ENCODE measurements around the gene VAV2. TPM values are rescaled to one million over a fixed set of nuclear protein-coding genes. Genes with fewer than 3 reads are reported as not detected.

VAV2 gene
- total RNA-seq, 1 experiment from 2014 or later, result 9.7 TPM

DNA sequence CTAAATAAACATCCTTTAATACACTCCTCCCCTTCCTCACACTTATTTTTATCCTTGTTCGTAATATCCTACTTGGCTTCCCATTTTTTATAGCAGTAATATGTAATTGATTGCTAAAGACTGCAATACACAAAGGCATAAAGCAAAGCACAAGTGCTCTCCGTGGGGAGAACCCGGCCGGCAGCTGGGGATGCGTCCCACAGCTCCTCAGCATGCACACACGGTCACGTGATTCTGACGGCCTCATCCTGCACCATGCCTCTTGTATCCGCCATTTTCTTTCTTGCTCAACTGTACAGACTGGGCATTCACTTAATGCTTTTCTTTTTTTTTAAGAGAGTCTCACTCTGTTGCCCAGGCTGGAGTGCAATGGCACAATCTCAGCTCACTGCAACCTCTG is 36.0 kb upstream of the VAV2 start:
- ChIA-PET POLR2A (ENCODE audit: unreplicated experiment) (no interaction called here), CTCF (no interaction called here)
- ATAC-seq (no peak), DNase-seq (no peak)
- no peaks in the 10 kb centered on the region for H3K79me2 ChIP-seq (ENCODE audit: low read length)
- H3K27ac ChIP-seq (ENCODE audit: low read length), result no peak overlapping the region
- intact Hi-C loops (cut with micrococcal nuclease), result no loop called here
- no peaks in the 10 kb centered on the region; the same call in 1 of the 2 replicates for H3K36me3 ChIP-seq (ENCODE audit: low read depth, low read length)
- H3K9me2 ChIP-seq (replicated peaks; ENCODE audit: low read length), result no peaks in the 10 kb centered on the region
- no peak overlapping the region for H2AFZ ChIP-seq (ENCODE audit: low read length)
- H3K9me3 ChIP-seq (ENCODE audit: low read length), result no peaks in the 10 kb centered on the region
- no TSS peak for BruUV-seq (replicated peaks)
- TF ChIP-seq, protein P1, sequence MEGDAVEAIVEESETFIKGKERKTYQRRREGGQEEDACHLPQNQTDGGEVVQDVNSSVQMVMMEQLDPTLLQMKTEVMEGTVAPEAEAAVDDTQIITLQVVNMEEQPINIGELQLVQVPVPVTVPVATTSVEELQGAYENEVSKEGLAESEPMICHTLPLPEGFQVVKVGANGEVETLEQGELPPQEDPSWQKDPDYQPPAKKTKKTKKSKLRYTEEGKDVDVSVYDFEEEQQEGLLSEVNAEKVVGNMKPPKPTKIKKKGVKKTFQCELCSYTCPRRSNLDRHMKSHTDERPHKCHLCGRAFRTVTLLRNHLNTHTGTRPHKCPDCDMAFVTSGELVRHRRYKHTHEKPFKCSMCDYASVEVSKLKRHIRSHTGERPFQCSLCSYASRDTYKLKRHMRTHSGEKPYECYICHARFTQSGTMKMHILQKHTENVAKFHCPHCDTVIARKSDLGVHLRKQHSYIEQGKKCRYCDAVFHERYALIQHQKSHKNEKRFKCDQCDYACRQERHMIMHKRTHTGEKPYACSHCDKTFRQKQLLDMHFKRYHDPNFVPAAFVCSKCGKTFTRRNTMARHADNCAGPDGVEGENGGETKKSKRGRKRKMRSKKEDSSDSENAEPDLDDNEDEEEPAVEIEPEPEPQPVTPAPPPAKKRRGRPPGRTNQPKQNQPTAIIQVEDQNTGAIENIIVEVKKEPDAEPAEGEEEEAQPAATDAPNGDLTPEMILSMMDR (conservative IDR thresholded peaks at IDR 0.05; ENCODE audit: low read depth, low read length), result no peak
- TF ChIP-seq EZH2phosphoT487 (IDR thresholded peaks at IDR 0.05; ENCODE audit: borderline replicate concordance, low read length), result no peak
- no peak for TF ChIP-seq EZH2 (IDR thresholded peaks at IDR 0.05; ENCODE audit: low read length, unreplicated experiment)
- H3F3A ChIP-seq (ENCODE audit: low read length, unreplicated experiment), result no peaks in the 10 kb centered on the region
- H3K27me3 ChIP-seq (ENCODE audit: low read length), result no peaks in the 10 kb centered on the region
- no peak overlapping the region for H3K4me2 ChIP-seq (ENCODE audit: low read length)
- H3K9ac ChIP-seq (ENCODE audit: low read length), result no peak overlapping the region
- H4K20me1 ChIP-seq (ENCODE audit: low read length), result no peaks in the 10 kb centered on the region
- H3K4me1 ChIP-seq (ENCODE audit: insufficient read depth, low read length), result peaks cover 4% of the 10 kb centered on the region
- no peak overlapping the region for H3K4me3 ChIP-seq (ENCODE audit: low read length)

DNA sequence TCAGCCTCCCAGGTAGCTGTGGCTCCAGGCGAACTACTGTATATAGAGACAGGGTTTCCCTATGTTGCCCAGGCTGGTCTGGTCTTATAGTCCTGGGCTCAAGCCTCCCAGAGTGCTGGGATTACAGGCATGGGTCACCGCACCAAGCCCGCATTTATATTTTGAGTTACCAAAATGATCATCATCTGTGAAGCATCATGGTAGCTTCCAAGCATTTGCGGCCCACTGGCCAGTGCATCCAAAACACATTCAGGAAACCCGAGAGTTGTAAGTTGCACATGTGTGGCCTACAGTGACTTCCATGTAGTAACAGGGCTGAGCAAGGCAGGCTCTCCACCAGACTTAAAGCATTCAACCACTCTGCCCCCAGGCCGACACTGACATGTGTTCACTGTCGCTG is 35.4 kb upstream of the VAV2 start:
- Histone ChIP-seq H3K79me2 (ENCODE audit: low read length) (no peaks in the 10 kb centered on the region), H3K9me3 (ENCODE audit: low read length) (no peaks in the 10 kb centered on the region), H3K4me3 (ENCODE audit: low read length) (no peak overlapping the region), H3K4me2 (ENCODE audit: low read length) (no peak overlapping the region), H3F3A (ENCODE audit: low read length, unreplicated experiment) (no peaks in the 10 kb centered on the region), H4K20me1 (ENCODE audit: low read length) (no peaks in the 10 kb centered on the region), H3K36me3 (ENCODE audit: low read depth, low read length) (no peaks in the 10 kb centered on the region), H3K4me1 (ENCODE audit: insufficient read depth, low read length) (peaks cover 4% of the 10 kb centered on the region), H2AFZ (ENCODE audit: low read length) (no peak overlapping the region), H3K27me3 (ENCODE audit: low read length) (no peaks in the 10 kb centered on the region), H3K9ac (ENCODE audit: low read length) (no peak overlapping the region), H3K9me2 (replicated peaks; ENCODE audit: low read length) (no peaks in the 10 kb centered on the region), H3K27ac (ENCODE audit: low read length) (no peak overlapping the region)
- no TSS peak for BruUV-seq (replicated peaks)
- no peak for ATAC-seq
- TF ChIP-seq EZH2 (IDR thresholded peaks at IDR 0.05; ENCODE audit: low read length, unreplicated experiment) (no peak), EZH2phosphoT487 (IDR thresholded peaks at IDR 0.05; ENCODE audit: borderline replicate concordance, low read length) (no peak)
- TF ChIP-seq, protein P1 (conservative IDR thresholded peaks at IDR 0.05; ENCODE audit: low read depth, low read length), result no peak
- ChIA-PET CTCF (no interaction called here), POLR2A (ENCODE audit: unreplicated experiment) (no interaction called here)
- no peak for DNase-seq
- intact Hi-C loops (cut with micrococcal nuclease), result no loop called here

DNA sequence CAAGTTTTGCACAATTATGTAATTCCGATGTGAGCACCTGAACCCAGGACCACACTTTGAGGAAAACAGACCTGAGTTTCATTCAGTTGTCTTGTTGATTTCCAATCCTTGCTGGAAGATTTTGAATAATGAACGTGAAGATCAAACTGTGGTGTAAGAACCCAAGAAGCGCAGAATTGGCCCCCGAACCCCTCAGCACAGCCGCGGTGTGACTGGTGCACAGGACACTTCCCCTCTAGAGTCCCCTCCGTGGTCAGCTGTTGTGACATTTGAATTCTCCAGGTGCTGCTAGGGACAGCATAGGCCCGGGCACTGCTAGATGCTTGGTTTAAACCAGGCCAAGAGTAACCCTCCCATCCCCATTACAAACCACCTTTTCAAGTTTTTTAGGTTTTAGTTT is 34.9 kb upstream of the VAV2 start:
- Histone ChIP-seq H3K79me2 (ENCODE audit: low read length) (no peaks in the 10 kb centered on the region), H3K4me3 (ENCODE audit: low read length) (no peak overlapping the region), H3F3A (ENCODE audit: low read length, unreplicated experiment) (no peaks in the 10 kb centered on the region), H3K9me2 (replicated peaks; ENCODE audit: low read length) (no peaks in the 10 kb centered on the region), H3K4me1 (ENCODE audit: insufficient read depth, low read length) (peaks cover 4% of the 10 kb centered on the region), H3K9ac (ENCODE audit: low read length) (no peak overlapping the region), H3K27me3 (ENCODE audit: low read length) (no peaks in the 10 kb centered on the region), H3K9me3 (ENCODE audit: low read length) (no peaks in the 10 kb centered on the region), H4K20me1 (ENCODE audit: low read length) (no peaks in the 10 kb centered on the region), H2AFZ (ENCODE audit: low read length) (no peak overlapping the region), H3K27ac (ENCODE audit: low read length) (no peak overlapping the region), H3K4me2 (ENCODE audit: low read length) (no peak overlapping the region), H3K36me3 (ENCODE audit: low read depth, low read length) (no peaks in the 10 kb centered on the region)
- CTCF ChIA-PET, result no interaction called here
- TSS peak; percentile 55 for BruUV-seq (replicated peaks)
- TF ChIP-seq EZH2phosphoT487 (IDR thresholded peaks at IDR 0.05; ENCODE audit: borderline replicate concordance, low read length) (no peak), EZH2 (IDR thresholded peaks at IDR 0.05; ENCODE audit: low read length, unreplicated experiment) (no peak)
- TF ChIP-seq, protein P1 (conservative IDR thresholded peaks at IDR 0.05; ENCODE audit: low read depth, low read length), result no peak
- DNase-seq, result no peak
- POLR2A ChIA-PET (ENCODE audit: unreplicated experiment), result interaction anchor here (0.6 kb wide), 1 partner anchor 254 kb away, joined by 4 read pairs; no protein-coding TSS in a partner anchor
- intact Hi-C loops (cut with micrococcal nuclease), result no loop called here
- no peak for ATAC-seq
